ENCODE measurements around the gene CRIP1.

The CRIP1 gene

DNA sequence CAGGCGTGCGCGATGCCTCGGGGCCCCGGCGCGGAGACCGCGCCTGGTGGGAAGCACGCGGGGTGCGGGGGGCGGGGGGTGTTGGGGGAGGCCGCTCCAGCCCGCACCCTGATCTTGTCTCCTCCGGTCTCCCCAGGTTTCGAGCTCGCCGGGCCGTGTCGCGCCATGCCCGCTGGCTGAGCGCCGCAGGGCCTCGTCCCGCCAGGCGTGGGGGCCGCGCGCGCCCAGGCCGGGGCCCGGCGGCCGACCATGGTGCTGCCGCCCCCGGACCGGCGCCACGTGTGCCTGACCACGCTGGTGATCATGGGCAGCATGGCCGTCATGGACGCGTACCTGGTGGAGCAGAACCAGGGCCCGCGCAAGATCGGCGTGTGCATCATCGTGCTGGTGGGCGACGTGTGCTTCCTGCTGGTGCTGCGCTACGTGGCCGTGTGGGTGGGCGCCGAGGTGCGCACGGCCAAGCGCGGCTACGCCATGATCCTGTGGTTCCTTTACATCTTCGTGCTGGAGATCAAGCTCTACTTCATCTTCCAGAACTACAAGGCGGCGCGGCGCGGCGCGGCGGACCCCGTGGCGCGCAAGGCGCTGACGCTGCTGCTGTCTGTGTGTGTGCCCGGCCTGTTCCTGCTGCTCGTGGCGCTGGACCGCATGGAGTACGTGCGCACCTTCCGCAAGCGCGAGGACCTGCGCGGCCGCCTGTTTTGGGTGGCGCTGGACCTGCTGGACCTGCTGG, 42.1 kb downstream of the CRIP1 start:
- TF ChIP-seq, protein P1, sequence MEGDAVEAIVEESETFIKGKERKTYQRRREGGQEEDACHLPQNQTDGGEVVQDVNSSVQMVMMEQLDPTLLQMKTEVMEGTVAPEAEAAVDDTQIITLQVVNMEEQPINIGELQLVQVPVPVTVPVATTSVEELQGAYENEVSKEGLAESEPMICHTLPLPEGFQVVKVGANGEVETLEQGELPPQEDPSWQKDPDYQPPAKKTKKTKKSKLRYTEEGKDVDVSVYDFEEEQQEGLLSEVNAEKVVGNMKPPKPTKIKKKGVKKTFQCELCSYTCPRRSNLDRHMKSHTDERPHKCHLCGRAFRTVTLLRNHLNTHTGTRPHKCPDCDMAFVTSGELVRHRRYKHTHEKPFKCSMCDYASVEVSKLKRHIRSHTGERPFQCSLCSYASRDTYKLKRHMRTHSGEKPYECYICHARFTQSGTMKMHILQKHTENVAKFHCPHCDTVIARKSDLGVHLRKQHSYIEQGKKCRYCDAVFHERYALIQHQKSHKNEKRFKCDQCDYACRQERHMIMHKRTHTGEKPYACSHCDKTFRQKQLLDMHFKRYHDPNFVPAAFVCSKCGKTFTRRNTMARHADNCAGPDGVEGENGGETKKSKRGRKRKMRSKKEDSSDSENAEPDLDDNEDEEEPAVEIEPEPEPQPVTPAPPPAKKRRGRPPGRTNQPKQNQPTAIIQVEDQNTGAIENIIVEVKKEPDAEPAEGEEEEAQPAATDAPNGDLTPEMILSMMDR (IDR thresholded peaks at IDR 0.05; ENCODE audit: low read depth, low read length, missing control alignments) = no peak
- no peak for DNase-seq (ENCODE audit: extremely low read depth, low read depth)
- no peak overlapping the region; the same call in 1 of the 2 replicates for H3K4me3 ChIP-seq (replicated peaks; ENCODE audit: low read depth, low read length)

DNA sequence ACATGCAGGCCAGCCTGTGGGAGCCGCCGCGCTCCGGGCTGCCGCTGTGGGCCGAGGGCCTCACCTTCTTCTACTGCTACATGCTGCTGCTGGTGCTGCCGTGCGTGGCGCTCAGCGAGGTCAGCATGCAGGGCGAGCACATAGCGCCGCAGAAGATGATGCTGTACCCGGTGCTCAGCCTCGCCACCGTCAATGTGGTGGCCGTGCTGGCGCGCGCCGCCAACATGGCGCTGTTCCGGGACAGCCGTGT, 42.6 kb downstream of the CRIP1 start:
- no peak overlapping the region for H3K4me3 ChIP-seq (replicated peaks; ENCODE audit: low read depth, low read length)
- TF ChIP-seq, protein P1 (IDR thresholded peaks at IDR 0.05; ENCODE audit: low read depth, low read length, missing control alignments) = no peak
- DNase-seq (ENCODE audit: extremely low read depth, low read depth) = no peak

DNA sequence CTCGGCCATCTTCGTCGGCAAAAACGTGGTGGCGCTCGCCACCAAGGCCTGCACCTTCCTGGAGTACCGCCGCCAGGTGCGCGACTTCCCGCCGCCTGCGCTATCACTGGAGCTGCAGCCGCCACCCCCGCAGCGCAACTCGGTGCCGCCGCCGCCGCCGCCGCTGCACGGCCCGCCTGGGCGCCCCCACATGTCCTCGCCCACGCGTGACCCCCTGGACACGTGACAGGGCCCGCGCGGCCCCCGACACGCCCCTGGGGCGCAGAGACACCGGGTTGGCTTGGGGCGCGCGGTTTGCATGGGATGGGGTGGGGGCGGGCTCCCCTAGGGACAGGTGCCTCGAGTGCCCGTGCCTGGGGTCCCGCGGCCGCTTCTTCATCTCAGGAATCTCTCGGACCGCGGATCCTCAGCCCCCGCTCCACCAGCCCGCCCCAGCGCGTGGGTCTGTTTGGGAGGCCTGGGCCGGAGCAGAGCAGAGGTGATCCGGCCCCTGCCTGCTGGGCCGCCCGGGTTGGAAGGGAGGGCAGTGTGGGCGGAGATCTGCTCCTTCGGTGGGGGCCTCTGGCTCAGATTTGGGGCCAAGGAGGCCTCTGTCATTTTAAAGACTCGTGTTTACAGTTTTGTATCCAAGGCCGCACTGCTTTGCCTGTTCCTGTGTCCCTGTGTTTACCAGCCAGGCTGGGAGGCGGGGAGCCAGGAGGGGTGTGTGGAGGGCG, 43.0 kb downstream of the CRIP1 start:
- TF ChIP-seq, protein P1 (IDR thresholded peaks at IDR 0.05; ENCODE audit: low read depth, low read length, missing control alignments) = no peak
- H3K4me3 ChIP-seq (replicated peaks; ENCODE audit: low read depth, low read length) = no peak overlapping the region
- DNase-seq (ENCODE audit: extremely low read depth, low read depth) = no peak

DNA sequence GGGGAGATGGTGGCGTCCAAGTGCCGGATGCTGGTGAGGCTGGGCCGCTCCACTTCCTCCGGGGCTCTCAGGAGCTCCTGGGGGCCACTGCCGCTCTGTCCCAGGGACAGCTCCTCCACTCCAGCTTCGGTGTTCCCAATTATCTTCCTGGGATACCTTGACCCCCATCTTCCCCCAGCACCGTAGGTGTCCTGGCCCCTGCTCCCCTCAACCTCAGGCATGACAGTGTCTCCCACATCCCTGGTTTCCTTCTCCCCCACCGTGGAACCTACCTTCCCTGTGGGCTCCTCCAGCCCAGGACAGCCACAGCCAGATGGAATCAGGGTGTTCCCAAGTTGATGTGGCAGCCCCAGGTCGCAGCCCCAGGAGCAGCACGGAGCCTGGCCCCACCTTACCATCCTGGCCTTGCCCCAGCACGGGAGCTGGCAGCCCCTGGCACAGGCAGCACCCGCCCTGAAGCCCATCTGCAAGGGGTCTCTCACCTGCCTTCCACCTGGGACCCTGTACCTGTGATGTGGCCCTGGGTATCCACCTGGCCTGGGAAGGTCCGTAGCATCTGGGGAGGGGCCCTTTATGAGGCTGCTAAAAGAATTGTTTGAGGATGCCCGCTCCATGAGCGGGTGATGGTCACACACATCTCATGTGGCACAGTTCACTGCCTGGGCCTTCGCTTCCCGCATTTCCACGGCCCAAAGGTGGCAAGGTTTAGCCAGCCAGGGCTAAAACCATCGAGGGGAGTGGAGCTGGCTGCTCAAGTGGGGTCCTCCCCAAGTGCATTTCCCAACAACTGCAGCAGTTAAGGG, 43.8 kb downstream of the CRIP1 start:
- DNase-seq (ENCODE audit: extremely low read depth, low read depth) = no peak
- H3K4me3 ChIP-seq (replicated peaks; ENCODE audit: low read depth, low read length) = no peak overlapping the region
- TF ChIP-seq, protein P1 (IDR thresholded peaks at IDR 0.05; ENCODE audit: low read depth, low read length, missing control alignments) = no peak

DNA sequence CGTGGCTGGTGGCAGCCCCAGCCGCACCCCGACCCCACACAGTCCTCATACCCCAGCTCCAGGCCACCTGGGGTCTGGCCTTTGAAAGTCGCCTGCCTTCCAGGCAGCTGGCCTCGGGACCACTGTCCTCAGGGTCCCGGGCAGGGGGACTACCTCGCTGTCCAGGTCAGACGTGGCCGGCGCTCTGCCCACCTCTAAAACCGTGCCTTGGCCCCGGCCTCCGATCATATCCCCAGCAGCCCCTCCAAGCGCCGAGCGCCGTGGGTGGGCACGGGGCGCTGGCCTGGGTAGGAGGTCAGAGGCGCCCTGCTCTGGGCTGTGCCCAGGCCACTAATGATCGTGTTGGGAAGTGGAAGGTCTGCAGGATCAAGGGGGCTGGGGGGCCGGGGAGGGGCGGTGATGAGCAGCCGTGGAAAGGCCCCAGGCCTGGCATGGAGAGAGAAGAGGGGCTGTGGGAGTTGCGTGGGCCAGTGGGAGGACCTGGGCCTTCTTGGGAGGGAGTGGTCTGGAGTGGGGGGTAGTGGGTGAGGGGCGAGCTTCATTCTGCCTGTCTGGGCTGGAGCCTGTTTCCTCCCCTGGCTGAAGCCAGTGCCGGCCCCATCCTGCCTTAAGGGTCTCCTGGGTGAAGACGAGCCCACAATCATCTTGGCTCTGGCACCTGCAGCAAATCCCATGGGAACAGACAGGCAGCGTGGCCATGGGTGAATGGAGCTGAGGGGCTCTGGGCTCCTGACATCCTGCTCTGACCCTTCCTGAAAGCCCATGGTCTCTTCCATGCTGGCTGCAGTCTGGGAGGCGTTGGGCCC, 44.6 kb downstream of the CRIP1 start:
- TF ChIP-seq, protein P1 (IDR thresholded peaks at IDR 0.05; ENCODE audit: low read depth, low read length, missing control alignments) = no peak

DNA sequence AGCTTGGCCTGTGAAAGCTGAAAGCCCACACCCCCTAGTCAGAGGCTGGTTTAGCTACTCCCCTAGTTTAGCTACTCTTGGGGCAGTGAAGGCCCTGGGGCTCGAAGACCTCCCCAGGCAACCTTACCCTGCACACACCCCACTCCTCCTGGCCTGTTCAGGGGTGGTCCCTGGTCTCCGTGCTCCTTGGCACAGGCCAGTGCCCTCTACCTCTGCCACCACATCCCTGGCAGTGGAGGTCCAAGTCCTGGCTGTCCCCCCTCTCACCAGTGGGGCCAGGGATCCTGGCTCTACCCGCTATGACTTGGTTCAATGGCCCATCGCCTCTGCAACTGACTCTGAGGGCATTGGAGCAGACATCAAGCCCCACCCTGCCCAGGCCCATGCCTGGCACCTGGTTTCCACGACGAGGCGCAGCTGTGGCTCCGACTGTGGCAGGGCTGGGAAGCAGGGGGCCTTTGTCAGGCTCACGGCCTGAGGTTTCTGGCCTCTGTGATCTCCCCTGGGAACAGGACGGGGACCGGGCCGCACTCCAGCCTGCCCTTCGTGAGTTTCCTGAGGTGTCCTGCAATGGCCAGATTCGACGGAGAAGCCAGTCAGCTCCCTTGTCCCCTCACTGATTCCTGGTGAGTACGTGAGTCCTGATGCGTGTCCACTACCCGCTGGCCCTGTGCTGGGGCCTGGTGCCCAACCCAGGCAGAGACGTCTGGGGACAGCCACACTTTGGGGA, 45.4 kb downstream of the CRIP1 start:
- TF ChIP-seq, protein P1 (IDR thresholded peaks at IDR 0.05; ENCODE audit: low read depth, low read length, missing control alignments) = no peak
- no peak for DNase-seq (ENCODE audit: extremely low read depth, low read depth)
- no peak overlapping the region for H3K4me3 ChIP-seq (replicated peaks; ENCODE audit: low read depth, low read length)

More for the DNA sequence above, 44.6 kb downstream of the CRIP1 start:
- DNase-seq (ENCODE audit: extremely low read depth, low read depth) = no peak
- H3K4me3 ChIP-seq (replicated peaks; ENCODE audit: low read depth, low read length) = no peak overlapping the region

All from HFF-Myc (cell line).